H1 (cell line): Measurements from ENCODE around the gene PPA2. TPM values are rescaled to one million over a fixed set of nuclear protein-coding genes. Genes with fewer than 3 reads are reported as not detected.

Experiments used
- CTCF ChIA-PET: fragments of 300-600 bp; sonication (Branson Sonifier 250); formaldehyde crosslinking; loops from one replicate; lab custom pipeline; 2021; ENCODE audit not compliant: partially characterized antibody; lab: Charles Lee
- POLR2A ChIA-PET: fragments of 300-600 bp; sonication (Branson Sonifier 250); formaldehyde crosslinking; loops from one replicate; lab custom pipeline; 2021; ENCODE audit warnings: inconsistent platforms; ENCODE audit not compliant: partially characterized antibody; lab: Charles Lee
- DNase-seq, 2 experiments: peaks; one replicate each; pipeline versions ENCODE4 v3.0.0 to v3.0.0-alpha.2; 2010 to 2022; ENCODE audit warnings: low spot score in 2 of 2, low read depth in 1 of 2, mixed read lengths in 1 of 2
- FAIRE-seq: peaks from 2 replicates; lab custom pipeline; 2011; peaks lifted over from hg19 to GRCh38; lab: Jason Lieb, UNC
- H2AFZ ChIP-seq: 2 replicates; pipeline ENCODE4 v1.8.1; 2012; ENCODE audit warnings: low read length, inconsistent platforms
- H2AK5ac ChIP-seq: 2 replicates; pipeline ENCODE4 v1.6.1; 2013; ENCODE audit warnings: low read depth, low read length
- H2BK120ac ChIP-seq: replicated peaks from 2 replicates; pipeline ENCODE3; 2013; ENCODE audit warnings: low read depth, low read length, inconsistent platforms
- H2BK12ac ChIP-seq: 2 replicates; pipeline ENCODE4 v1.6.1; 2013; ENCODE audit warnings: low read depth, low read length
- H2BK15ac ChIP-seq: 2 replicates; pipeline ENCODE4 v1.6.1; 2013; ENCODE audit warnings: low read length
- H2BK20ac ChIP-seq: 2 replicates; pipeline ENCODE4 v1.6.1; 2013; ENCODE audit warnings: low read length
- H2BK5ac ChIP-seq: 2 replicates; pipeline ENCODE4 v1.6.1; 2013; ENCODE audit warnings: low read depth, low read length
- H3K14ac ChIP-seq: 2 replicates; pipeline ENCODE4 v1.6.1; 2013; ENCODE audit warnings: inconsistent platforms; ENCODE audit not compliant: insufficient read length
- H3K18ac ChIP-seq: 2 replicates; pipeline ENCODE4 v1.6.1; 2013; ENCODE audit warnings: low read length; ENCODE audit errors: extremely low read depth
- H3K23ac ChIP-seq: 2 replicates; pipeline ENCODE4 v1.6.1; 2013; ENCODE audit warnings: inconsistent platforms; ENCODE audit not compliant: insufficient read length
- H3K23me2 ChIP-seq: 2 replicates; pipeline ENCODE4 v1.6.1; 2013; ENCODE audit warnings: low read depth, low read length
- H3K27ac ChIP-seq: 2 replicates; pipeline ENCODE4 v1.6.1; 2011; ENCODE audit warnings: low read depth, low read length, inconsistent platforms
- H3K27me3 ChIP-seq, 4 experiments: replicated peaks in 1 of 4; 1 replicate in 1 of 4; 2 replicates in 3 of 4; pipeline versions ENCODE4 v1.6.1 to v1.8.1; 2011 to 2013; ENCODE audit warnings: low read length in 3 of 4, mild to moderate bottlenecking in 3 of 4, inconsistent platforms in 2 of 4, mixed read lengths in 2 of 4, moderate library complexity in 1 of 4; ENCODE audit not compliant: control insufficient read depth in 3 of 4, insufficient read depth in 3 of 4; ENCODE audit errors: extremely low read depth in 1 of 4
- H3K36me3 ChIP-seq, 4 experiments: 2 replicates each; pipeline versions ENCODE4 v1.6.1 to v1.8.1; 2011 to 2013; ENCODE audit warnings: mild to moderate bottlenecking in 4 of 4, low read length in 3 of 4, moderate library complexity in 2 of 4, control low read depth in 1 of 4, inconsistent platforms in 1 of 4; ENCODE audit not compliant: insufficient read depth in 4 of 4, control insufficient read depth in 2 of 4
- H3K4ac ChIP-seq: replicated peaks from 2 replicates; pipeline ENCODE3; 2013; ENCODE audit warnings: low read length, low read depth, mixed read lengths, inconsistent platforms; ENCODE audit not compliant: insufficient read length
- H3K4me1 ChIP-seq, 4 experiments: replicated peaks in 1 of 4; 1 replicate in 1 of 4; 2 replicates in 3 of 4; pipeline versions ENCODE4 v1.6.1 to v1.8.1; 2011 to 2013; ENCODE audit warnings: low read length in 3 of 4, inconsistent platforms in 2 of 4, mixed read lengths in 1 of 4; ENCODE audit not compliant: insufficient read depth in 4 of 4, control insufficient read depth in 3 of 4
- H3K4me2 ChIP-seq, 2 experiments: 2 replicates each; pipeline versions ENCODE4 v1.6.1 to v1.8.1; 2011 to 2013; ENCODE audit warnings: low read depth in 2 of 2, low read length in 2 of 2, control low read depth in 1 of 2, inconsistent platforms in 1 of 2, mild to moderate bottlenecking in 1 of 2; ENCODE audit not compliant: insufficient read depth in 1 of 2
- H3K4me3 ChIP-seq, 4 experiments: fragments of 200-600, 300-600 bp in 1 of 4; sonication (generic), shearing (Covaris generic), sonication (Bioruptor Twin) in 1 of 4; 2 replicates each; pipeline versions ENCODE4 v1.5.1 to v1.8.1; 2011 to 2016; ENCODE audit warnings: low read length in 4 of 4, low read depth in 3 of 4, control low read depth in 2 of 4, inconsistent platforms in 2 of 4, mild to moderate bottlenecking in 2 of 4, mixed read lengths in 1 of 4, moderate library complexity in 1 of 4; ENCODE audit not compliant: insufficient read depth in 2 of 4; ENCODE audit errors: extremely low read depth in 1 of 4
- H3K56ac ChIP-seq: replicated peaks from 2 replicates; pipeline ENCODE3; 2013; ENCODE audit warnings: low read depth, mild to moderate bottlenecking, mixed read lengths, low read length, inconsistent platforms; ENCODE audit not compliant: insufficient read length
- H3K79me1 ChIP-seq: 2 replicates; pipeline ENCODE4 v1.6.1; 2013; ENCODE audit warnings: low read depth, low read length, control low read depth
- H3K79me2 ChIP-seq, 2 experiments: 2 replicates each; pipeline versions ENCODE4 v1.6.1 to v1.8.1; 2012 to 2013; ENCODE audit warnings: low read length in 2 of 2, mild to moderate bottlenecking in 2 of 2, inconsistent platforms in 1 of 2; ENCODE audit not compliant: insufficient read depth in 2 of 2, control insufficient read depth in 1 of 2
- H3K9ac ChIP-seq, 4 experiments: replicated peaks in 1 of 4; 1 replicate in 1 of 4; 2 replicates in 3 of 4; pipeline versions ENCODE4 v1.6.1 to v1.8.1; 2011 to 2013; ENCODE audit warnings: low read depth in 3 of 4, low read length in 3 of 4, control low read depth in 2 of 4, mild to moderate bottlenecking in 2 of 4, moderate library complexity in 2 of 4, inconsistent platforms in 1 of 4; ENCODE audit errors: extremely low read depth in 1 of 4
- H3K9me3 ChIP-seq, 2 experiments: 2 replicates each; pipeline versions ENCODE4 v1.6.1 to v1.8.1; 2012 to 2013; ENCODE audit warnings: mild to moderate bottlenecking in 2 of 2, moderate library complexity in 2 of 2, control low read depth in 1 of 2, inconsistent platforms in 1 of 2, low read depth in 1 of 2, low read length in 1 of 2, mixed read lengths in 1 of 2; ENCODE audit not compliant: insufficient read depth in 2 of 2
- H4K20me1 ChIP-seq, 2 experiments: replicated peaks in 1 of 2; 2 replicates each; pipeline versions ENCODE3 to v1.8.1; 2011 to 2013; ENCODE audit warnings: inconsistent platforms in 2 of 2, low read length in 2 of 2, mild to moderate bottlenecking in 1 of 2; ENCODE audit not compliant: insufficient read depth in 2 of 2, control insufficient read depth in 1 of 2
- H4K5ac ChIP-seq: 2 replicates; pipeline ENCODE4 v1.6.1; 2013; ENCODE audit warnings: low read length, low read depth, mixed read lengths, inconsistent platforms; ENCODE audit not compliant: insufficient read length
- H4K8ac ChIP-seq: 2 replicates; pipeline ENCODE4 v1.8.0; 2013; ENCODE audit warnings: mild to moderate bottlenecking, moderate library complexity, low read length, inconsistent platforms; ENCODE audit not compliant: insufficient read depth; ENCODE audit errors: extremely low read depth
- H4K91ac ChIP-seq: replicated peaks from 2 replicates; pipeline ENCODE3; 2013; ENCODE audit warnings: low read length, mixed read lengths, inconsistent platforms; ENCODE audit not compliant: insufficient read length
- CBX5 ChIP-seq: fragments of 300-800, 300-1000 bp; sonication (generic); IDR thresholded peaks from 2 replicates; pipeline ENCODE4 v1.7.1; 2016; ENCODE audit warnings: antibody characterized with exemption, low read length, low read depth
- CREB1 ChIP-seq: IDR thresholded peaks from 2 replicates; pipeline ENCODE4 v1.6.1; 2012; ENCODE audit warnings: inconsistent platforms
- E2F6 ChIP-seq: IDR thresholded peaks from 2 replicates; pipeline ENCODE4 v1.6.1; 2012; ENCODE audit warnings: inconsistent platforms
- EP300 ChIP-seq, 2 experiments: IDR thresholded peaks; 1 replicate in 1 of 2; 2 replicates in 1 of 2; pipeline ENCODE4 v1.6.1; 2011 to 2012; ENCODE audit warnings: low read depth in 2 of 2, low read length in 2 of 2, mild to moderate bottlenecking in 2 of 2, borderline replicate concordance in 1 of 2, inconsistent platforms in 1 of 2, moderate library complexity in 1 of 2
- EZH2 ChIP-seq: fragments of 200-600 bp; sonication (generic); IDR thresholded peaks from 2 replicates; pipeline ENCODE4 v1.7.1; 2012; ENCODE audit warnings: low read depth, mild to moderate bottlenecking, moderate library complexity, low read length, inconsistent platforms; ENCODE audit not compliant: severe bottlenecking
- GABPA ChIP-seq: IDR thresholded peaks from 2 replicates; pipeline ENCODE4 v1.6.1; 2011; ENCODE audit warnings: mild to moderate bottlenecking, low read length, moderate library complexity, borderline replicate concordance; ENCODE audit not compliant: insufficient read depth
- HDAC6 ChIP-seq: IDR thresholded peaks from one replicate; pipeline ENCODE4 v1.7.1; 2012; ENCODE audit warnings: low read depth, mild to moderate bottlenecking, inconsistent platforms, low read length, moderate library complexity
- JUND ChIP-seq: IDR thresholded peaks from 2 replicates; pipeline ENCODE4 v1.6.1; 2011; ENCODE audit warnings: mild to moderate bottlenecking, improper control_type of control experiment, low read length
- PHF8 ChIP-seq: fragments of 200-600 bp; sonication (generic); conservative IDR thresholded peaks from 2 replicates; pipeline ENCODE4 v1.7.1; 2012; ENCODE audit warnings: low read depth, mild to moderate bottlenecking, inconsistent platforms, low read length, moderate library complexity
- SIN3A ChIP-seq, 2 experiments: IDR thresholded peaks in 1 of 2; conservative IDR thresholded peaks in 1 of 2; 2 replicates each; pipeline ENCODE4 v1.6.1; 2011 to 2012; ENCODE audit warnings: low read length in 2 of 2, improper control_type of control experiment in 1 of 2, low read depth in 1 of 2, mild to moderate bottlenecking in 1 of 2
- TAF1 ChIP-seq: IDR thresholded peaks from 2 replicates; pipeline ENCODE4 v1.6.1; 2011; ENCODE audit warnings: mild to moderate bottlenecking, low read depth, low read length
- USF2 ChIP-seq: IDR thresholded peaks from 2 replicates; pipeline ENCODE4 v1.6.1; 2011; ENCODE audit warnings: low read length, improper control_type of control experiment
- WGBS, 2 experiments: shearing (Covaris generic) in 1 of 2; methylation state at CpG; one replicate each; pipeline versions ENCODE4 v1.1.6 to v1.1.7; 2013 to 2015; ENCODE audit warnings: low lambda C conversion rate in 2 of 2, mixed read lengths in 2 of 2, inconsistent platforms in 1 of 2, low coverage in 1 of 2, missing lambda C conversion rate in 1 of 2; ENCODE audit not compliant: insufficient replicate concordance in 2 of 2, insufficient coverage in 1 of 2, insufficient read length in 1 of 2; ENCODE audit errors: extremely low coverage in 1 of 2, missing lambda C conversion rate in 1 of 2; 5-methylcytosine and 5-hydroxymethylcytosine counted together
- polyA plus RNA-seq, 7 experiments: library from polyadenylated mRNA; depleted of rRNA in 3 of 7; stranded (reverse) in 5 of 7; unstranded in 2 of 7; fragments of >200 nt in 5 of 7; fragments of 200-250 nt in 2 of 7; gene quantifications; 1 replicate in 5 of 7; 2 replicates in 1 of 7; 4 replicates in 1 of 7; pipeline versions ENCODE4 v1.2.1 to v1.2.3, GENCODE V29; 2011 to 2013; ENCODE audit warnings: missing spikeins in 2 of 7, mixed read lengths in 2 of 7
- total RNA-seq: library from RNA; stranded (reverse); fragmentation: NEBNext Ultra II Directional; extraction: Animal tissue kit (Norgen Biotek cat#: 25700); gene quantifications from 2 replicates; pipeline ENCODE4 v1.2.1, GENCODE V29; 2021

Gene PPA2
- total and polyA plus RNA-seq, 2 of the 8 experiments (the other 6 are each of a cell fraction or from before 2014, with no cell fraction given): 24.9 to 62.7 TPM

GRCh38 chr4:105510245-105510644, 36.4 kb upstream of the PPA2 start:
- no peak overlapping the region for H2BK20ac ChIP-seq
- no peak overlapping the region for H2BK120ac ChIP-seq
- no peak overlapping the region for H2BK5ac ChIP-seq
- H3K79me2 ChIP-seq: no peaks in the 10 kb centered on the region
- no peak for DNase-seq
- no peak overlapping the region for H2AFZ ChIP-seq
- CTCF ChIA-PET: interaction anchor here (0.6 to 1.3 kb wide), 3 partner anchors 10 to 61 kb away, joined by 3 to 4 read pairs (median 4); no protein-coding TSS in a partner anchor
- no peak overlapping the region for H3K9ac ChIP-seq
- H3K36me3 ChIP-seq: no peaks in the 10 kb centered on the region
- H3K23ac ChIP-seq: no peak overlapping the region
- no peak overlapping the region for H4K5ac ChIP-seq
- H3K4me2 ChIP-seq: no peak overlapping the region
- no peaks in the 10 kb centered on the region for H3K9me3 ChIP-seq
- no peak overlapping the region for H3K27ac ChIP-seq
- no peak overlapping the region for H3K56ac ChIP-seq
- H2BK15ac ChIP-seq: no peak overlapping the region
- no peaks in the 10 kb centered on the region for H3K27me3 ChIP-seq
- no peak overlapping the region for H4K8ac ChIP-seq
- no peaks in the 10 kb centered on the region for H3K23me2 ChIP-seq
- H3K18ac ChIP-seq: no peak overlapping the region
- H3K4me1 ChIP-seq: no peaks in the 10 kb centered on the region
- FAIRE-seq: no peak
- no peak overlapping the region for H4K91ac ChIP-seq
- H3K4me3 ChIP-seq: no peak overlapping the region
- POLR2A ChIA-PET: no interaction called here
- no peaks in the 10 kb centered on the region for H3K79me1 ChIP-seq
- WGBS, 2 experiments: 90% methylated on average over 2 of the region's 2 CpGs; no CpG with 5 or more reads in 1 of the 2 experiments
- H2BK12ac ChIP-seq: no peak overlapping the region
- H2AK5ac ChIP-seq: no peak overlapping the region
- no peak overlapping the region for H3K14ac ChIP-seq
- H3K4ac ChIP-seq: no peak overlapping the region
- no peaks in the 10 kb centered on the region for H4K20me1 ChIP-seq
- TF ChIP-seq GABPA: no peak
- no peak for TF ChIP-seq EP300 (IDR thresholded peaks at IDR 0.05; ENCODE audit: borderline replicate concordance in 1 of 2, low read depth in 2 of 2, low read length in 2 of 2)
- TF ChIP-seq SIN3A (conservative IDR thresholded peaks at IDR 0.05 in 1 of 2, IDR thresholded peaks at IDR 0.05 in 1 of 2; ENCODE audit: low read depth in 1 of 2, low read length in 2 of 2): no peak
- TF ChIP-seq E2F6: no peak
- TF ChIP-seq TAF1: no peak
- no peak for TF ChIP-seq JUND
- TF ChIP-seq PHF8: no peak
- no peak for TF ChIP-seq EZH2
- no peak for TF ChIP-seq USF2
- TF ChIP-seq CBX5: no peak
- no peak for TF ChIP-seq HDAC6
- TF ChIP-seq CREB1: no peak
